Endothelial cell (in vitro differentiated cells): Measurements from ENCODE around the gene RTN3. TPM values are rescaled to one million over a fixed set of nuclear protein-coding genes. Genes with fewer than 3 reads are reported as not detected.
A peak's percentile ranks its signal among the peaks of the same experiment; 100 is the strongest.

Experiments used
- DNase-seq: peaks from one replicate; pipeline ENCODE4 v3.0.0; 2021; ENCODE audit warnings: low spot score
- H3K27ac Mint-ChIP-seq: one replicate; pipeline ENCODE4 v1.8.0; 2021; ENCODE audit warnings: mixed read lengths, inconsistent platforms; ENCODE audit not compliant: unreplicated experiment
- H3K27me3 Mint-ChIP-seq: one replicate; pipeline ENCODE4 v1.8.0; 2021; ENCODE audit warnings: mild to moderate bottlenecking, moderate library complexity, mixed read lengths, inconsistent platforms; ENCODE audit not compliant: unreplicated experiment
- H3K36me3 Mint-ChIP-seq: one replicate; pipeline ENCODE4 v1.8.0; 2021; ENCODE audit warnings: mild to moderate bottlenecking, low read depth, mixed read lengths, inconsistent platforms; ENCODE audit not compliant: unreplicated experiment
- H3K4me1 Mint-ChIP-seq: one replicate; pipeline ENCODE4 v1.8.0; 2021; ENCODE audit warnings: mild to moderate bottlenecking, mixed read lengths, inconsistent platforms; ENCODE audit not compliant: unreplicated experiment
- H3K4me3 Mint-ChIP-seq: one replicate; pipeline ENCODE4 v1.8.0; 2021; ENCODE audit warnings: mild to moderate bottlenecking, mixed read lengths, inconsistent platforms; ENCODE audit not compliant: unreplicated experiment
- H3K9me3 Mint-ChIP-seq: one replicate; pipeline ENCODE4 v1.8.0; 2021; ENCODE audit warnings: mixed read lengths, inconsistent platforms; ENCODE audit not compliant: unreplicated experiment
- CTCF ChIP-seq: fragments of 200-600 bp; sonication (generic); IDR thresholded peaks from one replicate; pipeline ENCODE4 v1.5.0; 2021; ENCODE audit warnings: antibody characterized with exemption; ENCODE audit not compliant: unreplicated experiment
- total RNA-seq: library from RNA; stranded (reverse); fragmentation: NEBNext Ultra II Directional; extraction: Animal tissue kit (Norgen Biotek cat#: 25700); gene quantifications from one replicate; pipeline ENCODE4 v1.2.1, GENCODE V29; 2021; ENCODE audit not compliant: unreplicated experiment

The RTN3 gene
- total RNA-seq, 1 donor from 2014 or later: 103 TPM

- Mint-ChIP-seq H3K36me3 (peaks cover 11% of the 10 kb centered on the region), H3K27me3 (peaks cover 6% of the 10 kb centered on the region), H3K4me3 (peak overlapping the region; percentile 97), H3K9me3 (no peaks in the 10 kb centered on the region), H3K27ac (peak overlapping the region; percentile 85), H3K4me1 (peaks cover 24% of the 10 kb centered on the region)
- peak; percentile 63 for DNase-seq
- no peak for TF ChIP-seq CTCF
These were observed 86.4 kb downstream of the RTN3 start for GRCh38 chr11:63767565-63768236.

GRCh38 chr11:63768237-63769041 is 87.1 kb downstream of the RTN3 start, which contains the start of gene ZFTA:
TSS of gene ZFTA (minus strand) at chr11:63768775. CDS start at chr11:63768622, 153 bp downstream.
- peaks cover 11% of the 10 kb centered on the region for H3K36me3 Mint-ChIP-seq
- peak; percentile 83 for DNase-seq
- peak within 1 kb of the TSS; percentile 97 for H3K4me3 Mint-ChIP-seq
- peak; percentile 90 for TF ChIP-seq CTCF
- H3K27me3 Mint-ChIP-seq: peaks cover 6% of the 10 kb centered on the region
- peak within 1 kb of the TSS; percentile 85 for H3K27ac Mint-ChIP-seq
- H3K4me1 Mint-ChIP-seq: peaks cover 24% of the 10 kb centered on the region
- H3K9me3 Mint-ChIP-seq: no peaks in the 10 kb centered on the region

GRCh38 chr11:63769042-63769713 is 87.9 kb downstream of the RTN3 start:
- DNase-seq: peak; percentile 42
- no peak overlapping the region for H3K27ac Mint-ChIP-seq
- no peak overlapping the region for H3K4me3 Mint-ChIP-seq
- H3K9me3 Mint-ChIP-seq: no peaks in the 10 kb centered on the region
- peaks cover 24% of the 10 kb centered on the region for H3K4me1 Mint-ChIP-seq
- no peak for TF ChIP-seq CTCF
- peaks cover 6% of the 10 kb centered on the region for H3K27me3 Mint-ChIP-seq
- peaks cover 11% of the 10 kb centered on the region for H3K36me3 Mint-ChIP-seq

- no peak for TF ChIP-seq CTCF
- Mint-ChIP-seq H3K36me3 (peaks cover 11% of the 10 kb centered on the region), H3K4me3 (peak overlapping the region; percentile 92), H3K9me3 (no peaks in the 10 kb centered on the region), H3K4me1 (peaks cover 24% of the 10 kb centered on the region), H3K27ac (peak overlapping the region; percentile 36), H3K27me3 (peaks cover 6% of the 10 kb centered on the region)
- DNase-seq: no peak
These were observed 88.6 kb downstream of the RTN3 start for GRCh38 chr11:63769714-63770455.
